PC-9 (cell line): Measurements from ENCODE around the gene OTP. TPM values are rescaled to one million over a fixed set of nuclear protein-coding genes. Genes with fewer than 3 reads are reported as not detected.
"Not testable (repeated sequence)": the region's sequence is repeated elsewhere in the genome, so short reads cannot be mapped to it uniquely, and the experiment has no call there.

ENCODE experiments used
- BruUV-seq: library from RNA; stranded (reverse); fragments of 400-500 nt; replicated peaks from 2 replicates; lab custom pipeline; 2021; lab: Mats Ljungman, UMichigan
- CTCF ChIA-PET: fragments of 300-600 bp; sonication (Branson Sonifier 250); formaldehyde crosslinking; loops from one replicate; lab custom pipeline; 2022; ENCODE audit warnings: antibody characterized with exemption; lab: Charles Lee
- POLR2A ChIA-PET: fragments of 300-600 bp; sonication (Branson Sonifier 250); formaldehyde crosslinking; loops from one replicate; lab custom pipeline; 2022; ENCODE audit warnings: antibody characterized with exemption; ENCODE audit not compliant: unreplicated experiment; lab: Charles Lee
- DNase-seq, 2 experiments: peaks; one replicate each; pipeline versions ENCODE4 v3.0.0 to v3.0.0-alpha.2; 2015 to 2022; ENCODE audit warnings: mixed read lengths in 1 of 2
- H2AFZ ChIP-seq: fragments of 200-600 bp; sonication (generic); 2 replicates; pipeline ENCODE4 v1.8.1; 2017; ENCODE audit warnings: antibody characterized with exemption
- H3F3A ChIP-seq: fragments of 200-600 bp; sonication (generic); 2 replicates; pipeline ENCODE4 v1.8.1; 2017; ENCODE audit warnings: antibody characterized with exemption, mild to moderate bottlenecking, low read depth; ENCODE audit not compliant: insufficient read depth
- H3K27ac ChIP-seq: fragments of 200-600 bp; sonication (generic); 2 replicates; pipeline ENCODE4 v1.6.1; 2016; ENCODE audit warnings: mixed run types
- H3K27me3 ChIP-seq: fragments of 200-600 bp; sonication (generic); 2 replicates; pipeline ENCODE4 v1.6.1; 2016; ENCODE audit warnings: low read depth, mixed run types; ENCODE audit not compliant: insufficient read depth
- H3K36me3 ChIP-seq: fragments of 200-600 bp; sonication (generic); 2 replicates; pipeline ENCODE4 v1.6.1; 2016; ENCODE audit warnings: low read depth, mixed run types
- H3K4me1 ChIP-seq: fragments of 200-600 bp; sonication (generic); replicated peaks from 2 replicates; pipeline ENCODE4 v1.6.1; 2016; ENCODE audit warnings: mixed run types; ENCODE audit not compliant: insufficient read depth
- H3K4me2 ChIP-seq: fragments of 200-600 bp; sonication (generic); 2 replicates; pipeline ENCODE4 v1.6.1; 2017; ENCODE audit warnings: mixed run types
- H3K4me3 ChIP-seq: fragments of 200-600 bp; sonication (generic); 2 replicates; pipeline ENCODE4 v1.6.1; 2016; ENCODE audit warnings: mixed run types
- H3K79me2 ChIP-seq: fragments of 200-600 bp; sonication (generic); 2 replicates; pipeline ENCODE4 v1.6.1; 2017; ENCODE audit warnings: low read depth, mixed run types
- H3K9me2 ChIP-seq: fragments of 200-600 bp; sonication (generic); 2 replicates; pipeline ENCODE4 v1.8.1; 2017; ENCODE audit warnings: mild to moderate bottlenecking; ENCODE audit not compliant: insufficient read depth
- H3K9me3 ChIP-seq: fragments of 200-600 bp; sonication (generic); 2 replicates; pipeline ENCODE4 v1.8.1; 2016; ENCODE audit warnings: low read depth; ENCODE audit not compliant: insufficient read depth
- H4K20me1 ChIP-seq: fragments of 200-600 bp; sonication (generic); 2 replicates; pipeline ENCODE4 v1.8.1; 2017; ENCODE audit not compliant: insufficient read depth
- CTCF ChIP-seq: fragments of 200-600 bp; sonication (generic); conservative IDR thresholded peaks from 2 replicates; pipeline ENCODE4 v1.6.1; 2017; ENCODE audit warnings: mixed run types, antibody characterized with exemption, mild to moderate bottlenecking, moderate library complexity
- EZH2 ChIP-seq: fragments of 200-600 bp; sonication (generic); IDR thresholded peaks from 2 replicates; pipeline ENCODE4 v1.8.0; 2017; ENCODE audit warnings: antibody characterized with exemption, low read depth
- intact Hi-C: fragments of 100-400 bp; cut with micrococcal nuclease; formaldehyde crosslinking; loops from one replicate; pipeline ENCODE4 v1.10.0; 2022; ENCODE audit not compliant: unreplicated experiment
- total RNA-seq: library from RNA; stranded (reverse); gene quantifications from 2 replicates; pipeline ENCODE4 v1.2.3, GENCODE V29; 2021

OTP gene
- total RNA-seq, 1 experiment from 2014 or later: not detected

GRCh38 chr5:77616920-77617319, 21.6 kb downstream of the OTP start:
- H3K9me2 ChIP-seq: no peaks in the 10 kb centered on the region
- BruUV-seq: no TSS peak
- H3K27me3 ChIP-seq: no peaks in the 10 kb centered on the region
- H2AFZ ChIP-seq: no peak overlapping the region
- H3K36me3 ChIP-seq: no peaks in the 10 kb centered on the region
- H3F3A ChIP-seq: no peaks in the 10 kb centered on the region
- CTCF ChIA-PET: no interaction called here
- no peak overlapping the region for H3K4me2 ChIP-seq
- intact Hi-C loops: no loop called here
- TF ChIP-seq EZH2 (no peak), CTCF (no peak)
- H3K9me3 ChIP-seq: no peaks in the 10 kb centered on the region
- H3K4me1 ChIP-seq: no peaks in the 10 kb centered on the region
- H3K4me3 ChIP-seq: no peak overlapping the region
- H4K20me1 ChIP-seq: no peaks in the 10 kb centered on the region
- H3K79me2 ChIP-seq: no peaks in the 10 kb centered on the region
- DNase-seq: no peak
- no peak overlapping the region for H3K27ac ChIP-seq
- POLR2A ChIA-PET: no interaction called here

- H3K36me3 ChIP-seq, H2AFZ ChIP-seq, H3K9me3 ChIP-seq, H3K4me2 ChIP-seq, DNase-seq, H3F3A ChIP-seq, intact Hi-C loops, H3K27me3 ChIP-seq, BruUV-seq, H3K4me3 ChIP-seq, H3K4me1 ChIP-seq, H3K9me2 ChIP-seq, H3K79me2 ChIP-seq, CTCF ChIA-PET, H4K20me1 ChIP-seq, POLR2A ChIA-PET, H3K27ac ChIP-seq: not testable (repeated sequence)
Measured at GRCh38 chr5:77608927-77609326, 29.6 kb downstream of the OTP start.

- Histone ChIP-seq H3K27me3 (peaks cover 5% of the 10 kb centered on the region; the same call in 1 of the 2 replicates), H4K20me1 (no peaks in the 10 kb centered on the region), H3K4me2 (no peak overlapping the region), H3K27ac (no peak overlapping the region), H3K4me3 (no peak overlapping the region), H3F3A (no peaks in the 10 kb centered on the region), H3K36me3 (no peaks in the 10 kb centered on the region), H3K4me1 (no peaks in the 10 kb centered on the region), H3K9me2 (no peaks in the 10 kb centered on the region), H3K9me3 (no peaks in the 10 kb centered on the region), H2AFZ (no peak overlapping the region), H3K79me2 (no peaks in the 10 kb centered on the region)
- ChIA-PET CTCF (no interaction called here), POLR2A (no interaction called here)
- no TSS peak for BruUV-seq
- intact Hi-C loops: no loop called here
- no peak for DNase-seq
- TF ChIP-seq EZH2: no peak
- TF ChIP-seq CTCF: no peak
Measured at GRCh38 chr5:77607324-77607723, 31.2 kb downstream of the OTP start.

GRCh38 chr5:77606279-77606678, 32.2 kb downstream of the OTP start:
- ChIA-PET POLR2A (no interaction called here), CTCF (no interaction called here)
- BruUV-seq: no TSS peak
- H3K4me3 ChIP-seq: no peak overlapping the region
- DNase-seq: no peak
- H3K9me2 ChIP-seq: no peaks in the 10 kb centered on the region
- H4K20me1 ChIP-seq: no peaks in the 10 kb centered on the region
- no peaks in the 10 kb centered on the region for H3K9me3 ChIP-seq
- intact Hi-C loops: no loop called here
- H3K27me3 ChIP-seq: peaks cover 5% of the 10 kb centered on the region; the same call in 1 of the 2 replicates
- H3K4me2 ChIP-seq: no peak overlapping the region
- TF ChIP-seq CTCF: no peak
- no peak for TF ChIP-seq EZH2
- no peak overlapping the region for H2AFZ ChIP-seq
- H3K36me3 ChIP-seq: no peaks in the 10 kb centered on the region
- H3K27ac ChIP-seq: no peak overlapping the region
- no peaks in the 10 kb centered on the region for H3K4me1 ChIP-seq
- no peaks in the 10 kb centered on the region for H3K79me2 ChIP-seq
- H3F3A ChIP-seq: no peaks in the 10 kb centered on the region
